ENCODE data around the gene RBP3. TPM values are rescaled to one million over a fixed set of nuclear protein-coding genes. Genes with fewer than 3 reads are reported as not detected.

RBP3 gene
- polyA plus RNA-seq, 1 donor (not counting 4 experiments of a cell fraction or from before 2014, with no cell fraction given), result not detected

DNA sequence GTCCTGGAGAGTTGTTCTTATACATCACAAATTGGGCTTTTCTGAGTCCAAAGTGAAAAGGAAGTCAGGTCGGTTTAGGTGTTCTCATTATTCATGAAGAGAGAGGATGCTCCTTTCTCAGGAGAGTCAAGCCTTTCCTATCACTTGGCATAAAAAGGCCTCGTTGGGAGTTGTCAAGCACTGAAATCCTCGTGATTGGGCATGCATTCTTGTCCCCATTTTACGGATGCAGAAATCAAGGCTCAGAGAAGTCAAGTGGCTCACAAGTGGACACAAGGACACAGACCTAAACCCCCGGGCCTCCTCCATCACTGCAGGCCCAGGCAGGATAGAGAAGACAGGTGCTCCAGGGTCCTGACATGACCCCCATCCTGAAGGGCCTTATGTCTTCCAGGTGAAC lies 8.5 kb downstream of the RBP3 start:
- DNase-seq (ENCODE audit: low read depth, low spot score) (no peak), FAIRE-seq (no peak)
- Histone ChIP-seq H3K27me3 (ENCODE audit: control insufficient read depth, extremely low read depth, insufficient read depth, low read length) (no peaks in the 10 kb centered on the region), H3K36me3 (ENCODE audit: control insufficient read depth in 2 of 2, extremely low read depth in 1 of 2, insufficient read depth in 2 of 2, low read length in 2 of 2) (no peaks in the 10 kb centered on the region), H3K9me3 (ENCODE audit: control insufficient read depth, low read depth, low read length) (no peaks in the 10 kb centered on the region), H3K79me2 (ENCODE audit: control insufficient read depth, insufficient read depth, low read length) (no peaks in the 10 kb centered on the region), H2AFZ (ENCODE audit: control insufficient read depth, low read length) (no peak overlapping the region), H4K20me1 (ENCODE audit: control insufficient read depth, extremely low read depth, insufficient read depth, low read length) (no peaks in the 10 kb centered on the region), H3K4me1 (ENCODE audit: control insufficient read depth, extremely low read depth, insufficient read depth, low read length) (peaks cover 8% of the 10 kb centered on the region), H3K9me1 (ENCODE audit: control insufficient read depth, extremely low read depth, insufficient read depth, low read length) (no peaks in the 10 kb centered on the region), H3K9ac (ENCODE audit: control insufficient read depth, extremely low read depth, insufficient read depth, low read length) (no peak overlapping the region), H3K4me2 (ENCODE audit: control insufficient read depth, extremely low read depth, insufficient read depth, low read depth, low read length) (no peak overlapping the region), H3K4me3 (ENCODE audit: control insufficient read depth in 2 of 3, extremely low read depth in 1 of 3, insufficient read depth in 2 of 3, low read depth in 1 of 3, low read length in 3 of 3) (no peak overlapping the region), H3K27ac (ENCODE audit: control insufficient read depth, insufficient read depth, low read length) (no peak overlapping the region)
- TF ChIP-seq CTCF (optimal IDR thresholded peaks at IDR 0.05 in 1 of 3, IDR thresholded peaks at IDR 0.05 in 1 of 3, conservative IDR thresholded peaks at IDR 0.05 in 1 of 3; ENCODE audit: extremely low read depth in 1 of 3, insufficient read depth in 2 of 3, low read length in 3 of 3) (no peak), EZH2 (IDR thresholded peaks at IDR 0.05; ENCODE audit: low read length) (no peak)
- dilution Hi-C loops (cut with MboI; ENCODE audit: extremely low pct_ligation_motif_present, low sequenced_read_pairs), result no loop called here

DNA sequence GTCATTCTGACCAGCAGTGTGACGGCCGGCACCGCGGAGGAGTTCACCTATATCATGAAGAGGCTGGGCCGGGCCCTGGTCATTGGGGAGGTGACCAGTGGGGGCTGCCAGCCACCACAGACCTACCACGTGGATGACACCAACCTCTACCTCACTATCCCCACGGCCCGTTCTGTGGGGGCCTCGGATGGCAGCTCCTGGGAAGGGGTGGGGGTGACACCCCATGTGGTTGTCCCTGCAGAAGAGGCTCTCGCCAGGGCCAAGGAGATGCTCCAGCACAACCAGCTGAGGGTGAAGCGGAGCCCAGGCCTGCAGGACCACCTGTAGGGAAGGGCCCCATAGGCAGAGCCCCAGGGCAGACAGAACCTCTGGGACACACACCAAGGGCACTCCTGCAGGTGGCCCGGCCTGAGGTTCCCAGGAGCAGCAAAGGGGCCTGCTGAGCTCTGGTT lies 9.0 kb downstream of the RBP3 start:
- Histone ChIP-seq H3K27ac (ENCODE audit: control insufficient read depth, insufficient read depth, low read length) (no peak overlapping the region), H3K9ac (ENCODE audit: control insufficient read depth, extremely low read depth, insufficient read depth, low read length) (no peak overlapping the region), H3K4me2 (ENCODE audit: control insufficient read depth, extremely low read depth, insufficient read depth, low read depth, low read length) (no peak overlapping the region), H3K4me1 (ENCODE audit: control insufficient read depth, extremely low read depth, insufficient read depth, low read length) (peaks cover 11% of the 10 kb centered on the region), H4K20me1 (ENCODE audit: control insufficient read depth, extremely low read depth, insufficient read depth, low read length) (no peaks in the 10 kb centered on the region), H3K27me3 (ENCODE audit: control insufficient read depth, extremely low read depth, insufficient read depth, low read length) (no peaks in the 10 kb centered on the region), H3K4me3 (ENCODE audit: control insufficient read depth in 2 of 3, extremely low read depth in 1 of 3, insufficient read depth in 2 of 3, low read depth in 1 of 3, low read length in 3 of 3) (no peak overlapping the region), H3K36me3 (ENCODE audit: control insufficient read depth in 2 of 2, extremely low read depth in 1 of 2, insufficient read depth in 2 of 2, low read length in 2 of 2) (no peaks in the 10 kb centered on the region), H2AFZ (ENCODE audit: control insufficient read depth, low read length) (no peak overlapping the region), H3K9me3 (ENCODE audit: control insufficient read depth, low read depth, low read length) (no peaks in the 10 kb centered on the region), H3K79me2 (ENCODE audit: control insufficient read depth, insufficient read depth, low read length) (no peaks in the 10 kb centered on the region), H3K9me1 (ENCODE audit: control insufficient read depth, extremely low read depth, insufficient read depth, low read length) (no peaks in the 10 kb centered on the region)
- no peak for TF ChIP-seq EZH2 (IDR thresholded peaks at IDR 0.05; ENCODE audit: low read length)
- no peak for TF ChIP-seq CTCF (optimal IDR thresholded peaks at IDR 0.05 in 1 of 3, IDR thresholded peaks at IDR 0.05 in 1 of 3, conservative IDR thresholded peaks at IDR 0.05 in 1 of 3; ENCODE audit: extremely low read depth in 1 of 3, insufficient read depth in 2 of 3, low read length in 3 of 3)
- FAIRE-seq (no peak), DNase-seq (ENCODE audit: low read depth, low spot score) (no peak)
- dilution Hi-C loops (cut with MboI; ENCODE audit: extremely low pct_ligation_motif_present, low sequenced_read_pairs), result no loop called here

All from keratinocyte (primary cell).